Endometrial microvascular endothelial cells (primary cell): ENCODE data around the gene PRPF19. TPM values are rescaled to one million over a fixed set of nuclear protein-coding genes. Genes with fewer than 3 reads are reported as not detected.

Experiments used
- in situ Hi-C: cut with HindIII; loops from 2 replicates; pipeline ENCODE4 v1.10.0; 2017; ENCODE audit warnings: low sequenced_read_pairs, low pct_unique_long_range_greater_than_20kb; ENCODE audit errors: inconsistent ontology term
- total RNA-seq: library from RNA; depleted of rRNA; stranded (reverse); fragments of >200 nt; gene quantifications from one replicate; pipeline ENCODE4 v1.2.3, GENCODE V29; 2015; ENCODE audit errors: inconsistent ontology term

Gene PRPF19
- total RNA-seq, 1 donor from 2014 or later = 130 TPM

GRCh38 chr11:60880643-60881282 is 25.6 kb downstream of the PRPF19 start:
- in situ Hi-C loops = no loop called here

DNA sequence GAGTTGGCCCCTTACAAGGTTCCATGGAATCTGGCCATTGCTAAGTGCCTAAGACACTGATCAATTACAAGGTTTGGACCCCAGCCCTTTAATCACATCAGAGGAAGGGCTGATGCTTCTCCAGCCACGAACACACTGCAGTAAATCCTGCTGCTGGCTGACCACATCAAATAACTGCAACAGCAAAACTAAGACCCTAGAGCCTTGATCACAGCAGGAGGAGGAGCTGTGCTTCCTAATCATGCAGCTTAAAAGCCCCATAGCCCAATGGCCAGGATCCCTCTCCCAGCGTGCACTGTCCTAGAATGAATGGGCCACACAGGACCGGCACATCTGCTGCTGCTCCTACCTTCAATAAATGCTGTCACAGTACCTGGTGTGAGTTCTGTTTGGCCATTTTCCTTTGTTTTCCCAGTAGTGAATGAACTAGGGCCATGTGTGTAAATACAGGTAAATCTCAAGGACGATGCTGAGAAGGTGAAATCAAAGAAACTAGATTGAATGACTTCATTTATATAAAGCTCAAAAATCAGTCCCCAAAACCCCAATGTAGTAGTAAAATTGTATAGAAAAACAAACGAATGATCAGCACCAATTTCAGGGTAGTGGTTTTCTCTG is 26.3 kb downstream of the PRPF19 start:
- in situ Hi-C loops = no loop called here

DNA sequence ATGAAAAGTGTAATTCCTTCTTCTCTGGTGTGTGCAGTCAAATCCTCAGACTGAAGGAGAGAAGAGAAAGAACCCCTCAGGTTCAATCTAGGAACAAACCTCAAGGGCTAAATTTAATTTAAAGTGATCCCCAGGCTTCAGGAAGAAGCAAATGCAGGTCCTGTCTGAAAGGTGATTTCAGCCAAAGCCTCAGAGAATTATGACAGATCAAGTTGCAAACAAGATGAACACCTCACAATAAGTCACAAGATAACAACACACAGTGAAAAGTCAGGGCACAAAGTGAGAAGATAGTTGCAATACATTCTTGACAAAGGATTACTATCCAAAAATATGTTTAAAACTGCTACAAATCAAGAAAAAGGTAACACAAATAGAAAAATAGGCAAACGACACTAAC is 27.3 kb downstream of the PRPF19 start:
- in situ Hi-C loops = no loop called here

GRCh38 chr11:60878245-60879101 is 27.9 kb downstream of the PRPF19 start:
- in situ Hi-C loops = no loop called here

GRCh38 chr11:60876168-60876485 is 30.3 kb downstream of the PRPF19 start:
- in situ Hi-C loops = no loop called here

- in situ Hi-C loops = no loop called here
These were observed 30.8 kb downstream of the PRPF19 start for GRCh38 chr11:60875366-60876167.

DNA sequence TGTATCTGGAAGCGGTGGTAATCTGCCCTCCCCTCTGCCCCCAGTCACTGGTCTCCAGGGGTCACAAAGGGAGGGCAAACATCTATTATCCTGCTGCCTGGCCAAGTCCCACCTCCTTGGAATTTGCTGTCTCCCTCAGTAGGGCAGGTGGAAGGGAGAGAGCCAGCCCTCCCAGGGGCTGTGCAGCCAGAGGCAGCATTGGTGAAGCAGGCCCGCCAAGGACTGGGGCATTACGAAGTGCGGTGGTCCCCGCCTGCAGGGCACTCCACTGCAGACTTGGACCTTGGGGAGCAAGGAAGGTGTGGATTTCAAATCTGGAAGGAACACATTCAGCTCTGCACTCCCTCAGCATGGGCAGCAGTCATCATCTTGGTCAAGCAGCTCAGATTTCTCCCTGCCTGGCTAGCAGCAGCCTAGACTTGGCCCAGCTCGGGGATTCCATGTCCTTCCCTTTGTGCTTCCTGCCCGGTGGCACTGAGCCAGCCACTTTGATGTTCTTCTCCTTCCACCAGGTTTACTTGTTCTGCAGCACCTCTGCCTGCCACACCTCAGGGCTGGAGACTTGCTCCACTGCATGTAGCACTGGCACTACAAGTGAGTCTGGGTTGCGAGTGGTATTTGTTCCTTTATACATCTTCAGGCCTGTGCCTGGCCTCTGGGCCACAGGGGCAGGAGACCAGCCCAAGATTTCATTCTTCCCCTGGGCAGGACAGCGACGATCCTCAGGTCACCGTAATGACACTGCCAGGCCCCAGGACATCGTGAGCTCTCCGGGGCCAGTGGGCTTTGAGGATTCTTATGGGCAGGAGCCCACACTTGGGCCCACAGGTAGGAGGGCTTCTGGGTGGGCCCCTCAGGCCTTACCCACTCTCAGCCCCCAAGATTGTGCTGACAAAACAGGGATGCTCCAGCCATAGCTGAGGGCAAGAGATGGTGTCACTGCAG is 31.7 kb downstream of the PRPF19 start:
- in situ Hi-C loops = no loop called here

DNA sequence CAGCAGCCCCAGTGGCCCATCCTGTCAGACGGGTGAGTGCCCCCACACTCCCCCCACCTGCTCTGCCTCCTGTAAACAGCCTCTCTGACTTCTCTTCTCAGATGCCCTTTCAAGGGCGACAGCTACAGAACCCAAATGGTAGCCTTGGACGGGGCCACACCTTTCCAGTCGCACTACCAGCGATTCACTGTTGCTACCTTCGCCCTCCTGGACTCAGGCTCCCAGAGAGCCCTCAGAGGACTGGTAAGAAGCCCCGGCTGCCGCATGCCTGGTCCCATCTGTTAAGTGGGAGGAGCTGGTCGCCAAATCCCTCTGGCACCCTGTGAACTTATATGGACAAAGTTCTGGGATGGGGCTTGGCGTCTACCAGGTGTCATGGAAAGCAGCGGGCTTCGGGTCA is 32.9 kb downstream of the PRPF19 start:
- in situ Hi-C loops = no loop called here

- in situ Hi-C loops = no loop called here
These were observed 33.3 kb downstream of the PRPF19 start for GRCh38 chr11:60872961-60873524.

DNA sequence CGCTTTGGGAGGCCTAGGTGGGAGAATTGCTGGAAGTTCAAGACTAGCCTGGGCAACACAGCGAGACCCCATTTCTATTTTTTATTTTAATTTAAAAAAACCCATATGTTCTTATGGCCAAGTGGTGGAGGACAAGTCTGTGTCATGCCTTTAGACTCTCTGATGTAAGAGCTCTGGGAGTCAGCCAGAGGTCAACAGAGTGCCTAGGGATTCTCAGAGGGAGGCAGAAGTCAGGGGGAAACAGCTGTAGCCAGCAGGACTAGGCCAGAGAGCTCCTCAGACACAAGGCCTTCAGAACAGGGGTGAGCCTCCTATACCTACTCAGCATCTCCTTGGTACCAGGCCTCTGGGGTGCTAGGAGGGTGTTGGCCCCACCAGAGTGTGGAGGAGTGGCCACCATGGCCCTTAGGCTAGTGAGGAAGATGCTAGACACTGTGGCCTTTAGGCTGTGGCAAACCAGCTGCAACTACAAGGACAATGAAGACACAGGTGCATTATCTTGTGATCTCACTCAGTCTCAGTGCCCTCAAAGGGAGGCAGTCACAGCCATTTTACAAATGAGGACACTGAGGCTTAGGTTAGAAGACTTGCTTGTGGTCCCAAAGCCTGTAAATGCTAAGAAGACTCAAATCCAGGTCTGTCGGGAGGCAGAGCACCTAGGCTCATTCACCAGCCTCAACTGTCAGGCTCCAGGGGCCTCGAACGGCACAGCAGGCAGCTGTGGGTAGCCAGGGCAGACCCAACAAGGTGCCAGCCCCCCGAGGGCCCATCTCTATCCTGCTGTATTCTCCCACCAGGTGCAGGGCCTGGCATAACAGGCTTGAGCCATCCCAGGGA is 34.0 kb downstream of the PRPF19 start:
- in situ Hi-C loops = no loop called here

- in situ Hi-C loops = no loop called here
These were observed 34.9 kb downstream of the PRPF19 start for GRCh38 chr11:60871378-60872061.

- in situ Hi-C loops = no loop called here
These were observed 35.5 kb downstream of the PRPF19 start for GRCh38 chr11:60870733-60871377.

DNA sequence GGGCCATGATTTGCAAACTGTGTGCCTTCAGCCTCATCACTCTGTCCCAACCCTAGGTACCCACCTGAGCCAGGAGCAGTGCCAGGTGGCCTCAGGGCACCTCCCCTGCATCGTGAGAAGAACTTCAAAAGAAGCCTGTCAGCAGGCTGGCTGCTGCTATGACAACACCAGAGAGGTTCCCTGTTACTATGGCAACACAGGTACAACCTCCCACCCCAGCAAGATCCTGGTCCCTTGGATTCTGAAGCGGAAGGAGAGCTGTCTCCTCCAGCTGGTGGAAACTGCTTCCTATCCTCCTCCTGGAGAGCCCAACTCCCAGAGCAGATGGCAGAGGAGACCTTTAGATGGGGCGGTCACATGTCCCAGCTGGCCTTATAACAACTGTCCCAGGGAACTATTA is 36.1 kb downstream of the PRPF19 start:
- in situ Hi-C loops = no loop called here

GRCh38 chr11:60869451-60869825 is 36.9 kb downstream of the PRPF19 start:
- in situ Hi-C loops = no loop called here

- in situ Hi-C loops = no loop called here
These were observed 37.5 kb downstream of the PRPF19 start for GRCh38 chr11:60868682-60869450.
